ENCODE data around the gene OGA. TPM values are rescaled to one million over a fixed set of nuclear protein-coding genes. Genes with fewer than 3 reads are reported as not detected.

OGA gene
- total and polyA plus RNA-seq, 2 donors (not counting 3 experiments of a cell fraction or from before 2014, with no cell fraction given) = 30.8 to 118 TPM

GRCh38 chr10:101857802-101858476 is 39.7 kb upstream of the OGA start:
- no peak overlapping the region for H3K4me2 ChIP-seq (ENCODE audit: insufficient read depth, low read length)
- ChIA-PET CTCF (interaction anchor here (0.7 to 5.9 kb wide), 11 partner anchors 9 to 215 kb away, joined by 3 to 43 read pairs (median 6); partner anchors contain the start of gene KCNIP2), POLR2A (no interaction called here)
- dilution Hi-C loops (cut with MboI; ENCODE audit: extremely low pct_ligation_motif_present, low sequenced_read_pairs) = no loop called here
- no peaks in the 10 kb centered on the region for H3K9me1 ChIP-seq (replicated peaks; ENCODE audit: control insufficient read depth, extremely low read depth, insufficient read depth, low read length)
- BruUV-seq (replicated peaks) = no TSS peak
- DNase-seq (ENCODE audit: low read depth, low spot score) (no peak), FAIRE-seq (peak; percentile 21)
- H4K20me1 ChIP-seq (replicated peaks; ENCODE audit: control insufficient read depth, extremely low read depth, insufficient read depth, low read length) = no peaks in the 10 kb centered on the region
- peaks cover 12% of the 10 kb centered on the region for H3K4me1 ChIP-seq (ENCODE audit: control insufficient read depth, extremely low read depth, insufficient read depth, low read length)
- no peak overlapping the region for H2AFZ ChIP-seq (ENCODE audit: low read depth, low read length)
- no peaks in the 10 kb centered on the region for H3K79me2 ChIP-seq (ENCODE audit: control insufficient read depth, insufficient read depth, low read length)
- TF ChIP-seq POLR2AphosphoS5 (IDR thresholded peaks at IDR 0.05; ENCODE audit: insufficient read depth, low read depth, low read length) (no peak), MAX (IDR thresholded peaks at IDR 0.05; ENCODE audit: insufficient read depth, insufficient read length) (no peak), CTCF (IDR thresholded peaks at IDR 0.05; ENCODE audit: extremely low read depth in 1 of 2, insufficient read depth in 1 of 2, low read depth in 1 of 2, low read length in 2 of 2) (no peak), GATA2 (IDR thresholded peaks at IDR 0.05; ENCODE audit: insufficient read depth, insufficient read length, low read depth, low read length) (no peak), JUN (IDR thresholded peaks at IDR 0.05; ENCODE audit: borderline replicate concordance, insufficient read depth, insufficient read length, low read depth) (no peak), POLR2A (IDR thresholded peaks at IDR 0.05; ENCODE audit: low read depth, low read length) (no peak), FOS (IDR thresholded peaks at IDR 0.05; ENCODE audit: borderline replicate concordance, insufficient read depth, low read length) (no peak), MYC (IDR thresholded peaks at IDR 0.05; ENCODE audit: low read depth, low read length) (no peak), EZH2 (IDR thresholded peaks at IDR 0.05; ENCODE audit: borderline replicate concordance, low read depth, low read length, severe bottlenecking) (no peak)
- no peaks in the 10 kb centered on the region for H3K27me3 ChIP-seq (ENCODE audit: control insufficient read depth in 2 of 2, insufficient read depth in 2 of 2, low read length in 2 of 2)
- no peak overlapping the region for H3K4me3 ChIP-seq (replicated peaks in 1 of 3; ENCODE audit: insufficient read depth in 1 of 3, low read depth in 1 of 3, low read length in 3 of 3)
- no peaks in the 10 kb centered on the region for H3K9me3 ChIP-seq (replicated peaks; ENCODE audit: control insufficient read depth, insufficient read depth, low read length)
- H3K36me3 ChIP-seq (ENCODE audit: control insufficient read depth in 2 of 2, extremely low read depth in 1 of 2, insufficient read depth in 2 of 2, low read length in 2 of 2) = no peaks in the 10 kb centered on the region
- intact Hi-C loops (cut with micrococcal nuclease) = no loop called here
- H3K27ac ChIP-seq (ENCODE audit: insufficient read depth, low read depth, low read length) = no peak overlapping the region
- no peak overlapping the region for H3K9ac ChIP-seq (replicated peaks; ENCODE audit: extremely low read depth, insufficient read depth, low read length)
